ENCODE measurements around the gene CCDC54.

The CCDC54 gene

GRCh38 chr3:107394502-107394901 lies 17.3 kb downstream of the CCDC54 start:
- no peak for DNase-seq

- DNase-seq, result no peak
These were observed 17.8 kb downstream of the CCDC54 start for GRCh38 chr3:107395066-107395465.

- no peak for DNase-seq
These were observed 24.1 kb downstream of the CCDC54 start for GRCh38 chr3:107401301-107401700.

- DNase-seq, result no peak
These were observed 25.0 kb downstream of the CCDC54 start for GRCh38 chr3:107402214-107402613.

GRCh38 chr3:107404727-107405469 lies 27.7 kb downstream of the CCDC54 start:
- DNase-seq, result no peak

- no peak for DNase-seq
These were observed 30.1 kb downstream of the CCDC54 start for GRCh38 chr3:107407355-107407754.

GRCh38 chr3:107408513-107408912 lies 31.3 kb downstream of the CCDC54 start:
- DNase-seq, result no peak

GRCh38 chr3:107409365-107409764 lies 32.1 kb downstream of the CCDC54 start:
- no peak for DNase-seq

GRCh38 chr3:107410606-107411005 lies 33.4 kb downstream of the CCDC54 start:
- DNase-seq, result no peak

- no peak for DNase-seq
These were observed 33.8 kb downstream of the CCDC54 start for GRCh38 chr3:107411056-107411455.

- DNase-seq, result no peak
These were observed 34.5 kb downstream of the CCDC54 start for GRCh38 chr3:107411779-107412178.

- DNase-seq, result no peak
These were observed 35.1 kb downstream of the CCDC54 start for GRCh38 chr3:107412376-107412775.

GRCh38 chr3:107413264-107413663 lies 36.0 kb downstream of the CCDC54 start:
- DNase-seq, result no peak

- no peak for DNase-seq
These were observed 37.2 kb downstream of the CCDC54 start for GRCh38 chr3:107414325-107414964.

GRCh38 chr3:107416138-107416537 lies 38.9 kb downstream of the CCDC54 start:
- DNase-seq, result no peak

GRCh38 chr3:107416886-107417285 lies 39.6 kb downstream of the CCDC54 start:
- no peak for DNase-seq

- peak in 1 of 2 donors; percentile 60 for DNase-seq
These were observed 44.0 kb downstream of the CCDC54 start for GRCh38 chr3:107421170-107421792.

GRCh38 chr3:107421881-107422280 lies 44.6 kb downstream of the CCDC54 start:
- no peak for DNase-seq

- DNase-seq, result no peak
These were observed 47.8 kb downstream of the CCDC54 start for GRCh38 chr3:107425033-107425432.

GRCh38 chr3:107426223-107426622 lies 49.0 kb downstream of the CCDC54 start:
- DNase-seq, result no peak
